ENCODE data around the gene ZCCHC7.

DNA sequence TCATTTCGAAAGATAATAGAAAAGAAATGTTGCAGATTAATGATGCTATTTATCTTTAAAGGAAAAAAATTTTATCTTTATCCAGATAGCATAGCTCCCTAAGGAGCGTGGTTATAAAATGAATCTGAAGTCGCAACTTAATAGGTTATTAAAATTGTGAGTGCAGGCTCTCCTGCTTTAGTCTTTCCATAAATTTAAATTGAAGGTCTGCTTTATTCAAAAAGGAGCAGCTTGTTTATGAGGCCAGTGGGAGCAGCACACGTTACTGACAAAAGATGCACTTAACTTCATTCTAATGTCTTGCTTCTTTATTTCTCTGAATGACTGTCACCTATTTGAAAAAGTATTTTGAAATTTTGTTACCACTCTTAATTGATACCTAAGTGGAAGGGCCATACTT lies 95.0 kb downstream of the ZCCHC7 start:
- TF ChIP-seq, protein P1, sequence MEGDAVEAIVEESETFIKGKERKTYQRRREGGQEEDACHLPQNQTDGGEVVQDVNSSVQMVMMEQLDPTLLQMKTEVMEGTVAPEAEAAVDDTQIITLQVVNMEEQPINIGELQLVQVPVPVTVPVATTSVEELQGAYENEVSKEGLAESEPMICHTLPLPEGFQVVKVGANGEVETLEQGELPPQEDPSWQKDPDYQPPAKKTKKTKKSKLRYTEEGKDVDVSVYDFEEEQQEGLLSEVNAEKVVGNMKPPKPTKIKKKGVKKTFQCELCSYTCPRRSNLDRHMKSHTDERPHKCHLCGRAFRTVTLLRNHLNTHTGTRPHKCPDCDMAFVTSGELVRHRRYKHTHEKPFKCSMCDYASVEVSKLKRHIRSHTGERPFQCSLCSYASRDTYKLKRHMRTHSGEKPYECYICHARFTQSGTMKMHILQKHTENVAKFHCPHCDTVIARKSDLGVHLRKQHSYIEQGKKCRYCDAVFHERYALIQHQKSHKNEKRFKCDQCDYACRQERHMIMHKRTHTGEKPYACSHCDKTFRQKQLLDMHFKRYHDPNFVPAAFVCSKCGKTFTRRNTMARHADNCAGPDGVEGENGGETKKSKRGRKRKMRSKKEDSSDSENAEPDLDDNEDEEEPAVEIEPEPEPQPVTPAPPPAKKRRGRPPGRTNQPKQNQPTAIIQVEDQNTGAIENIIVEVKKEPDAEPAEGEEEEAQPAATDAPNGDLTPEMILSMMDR (conservative IDR thresholded peaks at IDR 0.05; ENCODE audit: low read length), result no peak
- TF ChIP-seq EZH2phosphoT487 (IDR thresholded peaks at IDR 0.05; ENCODE audit: borderline replicate concordance, low read depth, low read length), result no peak

Measured in OCI-LY7 (cell line).